Esophagus muscularis mucosa (tissue), 4 donors: ENCODE measurements around the gene AWAT2. TPM values are rescaled to one million over a fixed set of nuclear protein-coding genes. Genes with fewer than 3 reads are reported as not detected.
A peak's percentile ranks its signal among the peaks of the same experiment; 100 is the strongest.

ENCODE experiments used
- DNase-seq: peaks from one replicate; pipeline ENCODE4 v3.0.0-alpha.2; 2017; ENCODE audit errors: extremely low spot score
- H3K27ac ChIP-seq, 4 donors: fragments of 200-600 bp; sonication (generic); replicated peaks in 1 of 4; 1 replicate in 3 of 4; 2 replicates in 1 of 4; pipeline ENCODE4 v1.5.1; 2016 to 2019; ENCODE audit warnings: mild to moderate bottlenecking in 1 of 4
- H3K27me3 ChIP-seq, 4 donors: fragments of 200-600 bp; sonication (generic); one replicate each; pipeline versions ENCODE4 v1.5.1 to v1.6.0; 2016 to 2019
- H3K36me3 ChIP-seq, 4 donors: fragments of 200-600 bp; sonication (generic); one replicate each; pipeline ENCODE4 v1.5.1; 2016 to 2019
- H3K4me1 ChIP-seq, 4 donors: fragments of 200-600 bp; sonication (generic); one replicate each; pipeline ENCODE4 v1.5.1; 2016 to 2019
- H3K4me3 ChIP-seq, 4 donors: fragments of 200-600 bp; sonication (generic); 1 replicate in 2 of 4; 2 replicates in 2 of 4; pipeline ENCODE4 v1.5.1; 2016 to 2019; ENCODE audit warnings: mild to moderate bottlenecking in 4 of 4, moderate library complexity in 1 of 4
- H3K9me3 ChIP-seq, 4 donors: fragments of 200-600 bp; sonication (generic); 1 replicate in 3 of 4; 2 replicates in 1 of 4; pipeline ENCODE4 v1.5.1; 2016 to 2019
- EP300 ChIP-seq: sonication (generic); formaldehyde crosslinking; IDR thresholded peaks from one replicate; pipeline ENCODE4 v1.6.1; 2017; ENCODE audit warnings: antibody characterized with exemption
- POLR2A ChIP-seq: fragments of 450-650 bp; IDR thresholded peaks from one replicate; pipeline ENCODE4 v1.6.1; 2017; ENCODE audit warnings: antibody characterized with exemption, moderate library complexity, mild to moderate bottlenecking, low read depth
- POLR2AphosphoS5 ChIP-seq, 2 donors: sonication (generic); formaldehyde crosslinking; IDR thresholded peaks; one replicate each; pipeline ENCODE4 v1.6.1; 2017; ENCODE audit warnings: antibody characterized with exemption in 2 of 2
- WGBS: methylation state at CpG from one replicate; pipeline ENCODE4 v1.1.5; 2018; 5-methylcytosine and 5-hydroxymethylcytosine counted together
- intact Hi-C: fragments of 100-400 bp; cut with DNase I; formaldehyde crosslinking; loops from one replicate; pipeline ENCODE4 v1.15.1; 2023
- total RNA-seq, 4 donors: library from RNA; depleted of rRNA; stranded (reverse); fragments of >200 nt; gene quantifications; one replicate each; pipeline versions ENCODE4 v1.1.0 to v1.2.1, GENCODE V29; 2016
- TF ChIP-seq, protein P1 (sequence below), 3 experiments: fragments of 200-600 bp in 2 of 3; fragments of 450-650 bp in 1 of 3; sonication (generic) in 2 of 3; IDR thresholded peaks; one replicate each; pipeline ENCODE4 v1.5.1; 2017 to 2019; ENCODE audit warnings: antibody characterized with exemption in 3 of 3, mild to moderate bottlenecking in 2 of 3, moderate library complexity in 1 of 3

Gene AWAT2
- total RNA-seq, 4 donors from 2014 or later, result not detected

DNA sequence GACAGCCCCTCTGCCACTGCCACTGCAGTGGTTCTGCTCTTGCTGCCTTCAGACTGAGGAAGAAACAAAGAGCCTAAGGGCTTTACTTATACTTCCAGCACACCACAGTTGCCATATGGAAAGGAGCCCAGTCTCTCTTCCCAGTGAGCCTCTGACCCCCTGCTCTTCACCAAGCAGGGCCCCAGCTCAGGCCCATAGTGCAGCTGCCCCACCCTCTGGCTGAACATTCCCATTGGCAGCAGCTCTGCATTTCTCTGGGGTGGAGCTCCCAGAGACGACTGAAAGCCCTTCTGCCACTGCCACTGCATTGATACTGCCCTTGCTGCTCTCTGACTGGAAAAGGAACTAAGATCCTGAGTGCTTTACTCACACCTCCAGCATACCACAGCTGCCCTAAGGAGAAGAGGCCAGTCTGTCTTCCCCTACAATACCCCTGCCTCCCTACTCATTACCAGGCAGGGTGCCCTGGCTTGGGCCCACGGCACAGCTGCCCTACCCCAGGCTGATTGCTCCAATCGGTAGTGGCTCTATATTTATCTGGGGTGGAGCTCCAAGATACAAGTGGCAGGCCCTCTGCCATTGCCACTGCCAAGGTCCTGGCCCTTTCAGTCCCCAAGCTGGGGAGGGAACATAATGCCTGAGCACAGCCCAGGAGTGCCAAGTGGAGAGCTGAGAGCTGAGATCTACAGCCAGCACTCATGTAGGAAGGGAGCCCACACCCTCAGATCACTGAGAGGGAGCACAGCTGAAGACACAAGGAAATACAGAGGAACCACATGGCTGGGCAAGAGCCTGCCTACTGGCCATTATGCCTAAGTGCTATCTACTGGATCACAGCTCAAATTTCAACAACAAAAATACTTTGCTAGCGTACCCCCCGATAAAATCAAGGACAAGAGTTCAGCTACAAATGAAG is 36.0 kb downstream of the AWAT2 start:
- Histone ChIP-seq H3K4me1 (peaks cover 6 to 15% (median 14%) of the 10 kb centered on the region in 4 donors), H3K27me3 (no peaks in the 10 kb centered on the region), H3K9me3 (no peaks in the 10 kb centered on the region), H3K27ac (peak overlapping the region in 2 of 4 donors; percentile 30 to 51), H3K4me3 (no peak overlapping the region), H3K36me3 (no peaks in the 10 kb centered on the region)
- TF ChIP-seq, protein P1, sequence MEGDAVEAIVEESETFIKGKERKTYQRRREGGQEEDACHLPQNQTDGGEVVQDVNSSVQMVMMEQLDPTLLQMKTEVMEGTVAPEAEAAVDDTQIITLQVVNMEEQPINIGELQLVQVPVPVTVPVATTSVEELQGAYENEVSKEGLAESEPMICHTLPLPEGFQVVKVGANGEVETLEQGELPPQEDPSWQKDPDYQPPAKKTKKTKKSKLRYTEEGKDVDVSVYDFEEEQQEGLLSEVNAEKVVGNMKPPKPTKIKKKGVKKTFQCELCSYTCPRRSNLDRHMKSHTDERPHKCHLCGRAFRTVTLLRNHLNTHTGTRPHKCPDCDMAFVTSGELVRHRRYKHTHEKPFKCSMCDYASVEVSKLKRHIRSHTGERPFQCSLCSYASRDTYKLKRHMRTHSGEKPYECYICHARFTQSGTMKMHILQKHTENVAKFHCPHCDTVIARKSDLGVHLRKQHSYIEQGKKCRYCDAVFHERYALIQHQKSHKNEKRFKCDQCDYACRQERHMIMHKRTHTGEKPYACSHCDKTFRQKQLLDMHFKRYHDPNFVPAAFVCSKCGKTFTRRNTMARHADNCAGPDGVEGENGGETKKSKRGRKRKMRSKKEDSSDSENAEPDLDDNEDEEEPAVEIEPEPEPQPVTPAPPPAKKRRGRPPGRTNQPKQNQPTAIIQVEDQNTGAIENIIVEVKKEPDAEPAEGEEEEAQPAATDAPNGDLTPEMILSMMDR (IDR thresholded peaks at IDR 0.05), result no peak
- TF ChIP-seq EP300, result no peak
- TF ChIP-seq POLR2AphosphoS5 (IDR thresholded peaks at IDR 0.05), result no peak
- TF ChIP-seq POLR2A, result no peak
- DNase-seq, result no peak
- intact Hi-C loops, result no loop called here
- 62% methylated on average over 5 of the region's 5 CpGs for WGBS

DNA sequence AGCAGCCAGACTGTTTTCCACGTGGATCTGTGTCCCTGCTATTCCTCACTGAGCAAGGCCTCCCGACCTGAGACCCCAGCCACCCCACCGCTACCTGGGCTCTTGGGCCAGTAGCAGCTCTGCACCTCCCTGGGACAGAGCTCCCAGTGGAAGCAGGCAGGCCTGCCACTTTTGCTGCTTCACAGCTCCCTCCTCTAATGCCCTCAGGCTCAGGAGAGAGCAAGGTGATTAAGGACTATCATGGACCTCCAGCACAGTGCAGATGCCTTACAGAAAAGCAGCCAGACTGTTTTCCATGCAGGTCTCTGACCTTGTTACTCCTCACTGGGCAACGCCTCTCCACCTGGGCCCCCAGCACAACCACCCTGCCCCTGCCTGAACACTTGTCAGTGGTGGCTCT is 37.0 kb downstream of the AWAT2 start:
- Histone ChIP-seq H3K27ac (no peak overlapping the region), H3K4me1 (peaks cover 6 to 15% (median 14%) of the 10 kb centered on the region in 4 donors)

DNA sequence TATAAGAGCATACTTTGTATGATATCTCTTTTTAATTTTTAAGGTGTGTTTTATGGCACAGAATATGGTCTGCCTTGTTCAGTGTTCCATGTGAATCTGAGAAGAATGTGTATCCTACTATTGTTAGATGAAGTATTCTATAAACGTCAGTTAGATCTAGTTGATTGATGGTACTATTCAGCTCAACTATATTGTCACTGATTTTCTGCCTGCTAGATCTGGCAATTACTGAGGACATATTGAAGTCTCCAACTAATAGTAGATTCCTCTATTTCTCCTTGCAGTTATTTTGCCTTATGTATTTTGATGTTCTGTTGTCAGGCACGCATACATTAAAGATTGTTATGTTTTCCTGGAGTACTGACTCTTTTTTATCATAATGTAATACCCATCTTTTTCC is 39.8 kb downstream of the AWAT2 start:
- no peaks in the 10 kb centered on the region for H3K9me3 ChIP-seq
- no peak overlapping the region for H3K4me3 ChIP-seq
- no peak for TF ChIP-seq POLR2AphosphoS5 (IDR thresholded peaks at IDR 0.05)
- TF ChIP-seq EP300, result no peak
- TF ChIP-seq, protein P1 (IDR thresholded peaks at IDR 0.05), result no peak
- no peak for TF ChIP-seq POLR2A
- no peaks in the 10 kb centered on the region for H3K36me3 ChIP-seq
- no peak for DNase-seq
- no peak overlapping the region for H3K27ac ChIP-seq
- WGBS, result 63% methylated on average over 2 of the region's 2 CpGs
- H3K4me1 ChIP-seq, result peaks cover 6 to 18% (median 14%) of the 10 kb centered on the region in 4 donors
- no peaks in the 10 kb centered on the region for H3K27me3 ChIP-seq
- intact Hi-C loops, result no loop called here

More for the DNA sequence above, 37.0 kb downstream of the AWAT2 start:
- Histone ChIP-seq H3K9me3 (no peaks in the 10 kb centered on the region), H3K27me3 (no peaks in the 10 kb centered on the region), H3K36me3 (no peaks in the 10 kb centered on the region), H3K4me3 (no peak overlapping the region)
- TF ChIP-seq POLR2A (no peak), EP300 (no peak), POLR2AphosphoS5 (IDR thresholded peaks at IDR 0.05) (no peak)
- TF ChIP-seq, protein P1 (IDR thresholded peaks at IDR 0.05), result no peak
- WGBS, result 51% methylated on average over 4 of the region's 4 CpGs
- intact Hi-C loops, result no loop called here
- no peak for DNase-seq

DNA sequence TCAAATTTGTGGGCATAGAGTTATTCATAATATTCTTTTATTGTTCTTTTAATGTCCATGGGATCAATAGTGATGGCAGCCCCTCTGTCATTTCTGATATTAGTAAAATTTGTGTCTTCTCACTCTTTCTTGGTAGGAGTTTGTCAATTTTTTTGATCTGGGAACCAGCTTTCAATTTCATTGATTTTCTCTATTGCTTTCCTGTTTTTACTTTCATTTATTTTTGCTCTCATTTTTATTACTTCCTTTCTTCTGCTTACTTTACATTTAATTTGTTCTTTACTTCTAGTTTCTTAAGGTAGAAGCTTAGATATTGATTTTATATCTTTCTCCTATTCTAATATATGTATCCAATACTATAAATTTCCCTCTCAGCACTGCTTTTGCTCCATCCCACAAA is 40.7 kb downstream of the AWAT2 start:
- TF ChIP-seq, protein P1 (IDR thresholded peaks at IDR 0.05), result no peak
- TF ChIP-seq POLR2AphosphoS5 (IDR thresholded peaks at IDR 0.05), result no peak
- Histone ChIP-seq H3K27me3 (no peaks in the 10 kb centered on the region), H3K27ac (no peak overlapping the region), H3K4me3 (no peak overlapping the region), H3K4me1 (peaks cover 6 to 17% (median 14%) of the 10 kb centered on the region in 4 donors), H3K36me3 (no peaks in the 10 kb centered on the region), H3K9me3 (no peaks in the 10 kb centered on the region)
- intact Hi-C loops, result no loop called here
- DNase-seq, result no peak
